Keratinocyte (primary cell): ENCODE measurements around the gene SYT15.
"Not testable (repeated sequence)": the region's sequence is repeated elsewhere in the genome, so short reads cannot be mapped to it uniquely, and the experiment has no call there.

Source experiments
- EZH2 ChIP-seq: IDR thresholded peaks from one replicate; pipeline ENCODE4 v1.6.1; 2012; ENCODE audit warnings: inconsistent platforms, mild to moderate bottlenecking, low read length, moderate library complexity
- TF ChIP-seq, protein P1 (sequence below), 3 experiments: IDR thresholded peaks in 1 of 3; conservative IDR thresholded peaks in 1 of 3; optimal IDR thresholded peaks in 1 of 3; 2 replicates in 2 of 3; 3 replicates in 1 of 3; pipeline versions ENCODE3 to v1.5.1; 2011; ENCODE audit warnings: low read length in 3 of 3, mild to moderate bottlenecking in 3 of 3, moderate library complexity in 2 of 3, control low read depth in 1 of 3, inconsistent platforms in 1 of 3; ENCODE audit not compliant: insufficient read depth in 2 of 3; ENCODE audit errors: extremely low read depth in 1 of 3

DNA sequence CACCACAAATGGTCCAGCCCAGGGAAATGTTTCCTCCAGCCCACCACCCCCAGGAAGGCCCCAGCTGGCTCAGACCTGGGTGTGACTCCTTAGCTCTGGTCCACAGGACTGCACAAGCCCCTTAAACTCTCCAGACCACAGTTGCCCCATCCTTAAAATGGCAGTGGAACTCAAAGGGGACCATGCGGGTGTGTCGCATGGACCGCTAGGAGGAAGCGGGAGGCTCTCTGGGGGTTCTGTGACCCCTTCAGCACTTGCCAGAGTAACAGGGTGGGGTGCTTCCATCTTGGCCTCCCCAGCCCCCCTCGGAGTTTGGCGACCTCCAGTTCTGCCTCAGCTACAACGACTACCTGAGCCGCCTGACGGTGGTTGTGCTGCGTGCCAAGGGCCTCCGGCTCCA lies 5.3 kb downstream of the SYT15 start:
- TF ChIP-seq, protein P1, sequence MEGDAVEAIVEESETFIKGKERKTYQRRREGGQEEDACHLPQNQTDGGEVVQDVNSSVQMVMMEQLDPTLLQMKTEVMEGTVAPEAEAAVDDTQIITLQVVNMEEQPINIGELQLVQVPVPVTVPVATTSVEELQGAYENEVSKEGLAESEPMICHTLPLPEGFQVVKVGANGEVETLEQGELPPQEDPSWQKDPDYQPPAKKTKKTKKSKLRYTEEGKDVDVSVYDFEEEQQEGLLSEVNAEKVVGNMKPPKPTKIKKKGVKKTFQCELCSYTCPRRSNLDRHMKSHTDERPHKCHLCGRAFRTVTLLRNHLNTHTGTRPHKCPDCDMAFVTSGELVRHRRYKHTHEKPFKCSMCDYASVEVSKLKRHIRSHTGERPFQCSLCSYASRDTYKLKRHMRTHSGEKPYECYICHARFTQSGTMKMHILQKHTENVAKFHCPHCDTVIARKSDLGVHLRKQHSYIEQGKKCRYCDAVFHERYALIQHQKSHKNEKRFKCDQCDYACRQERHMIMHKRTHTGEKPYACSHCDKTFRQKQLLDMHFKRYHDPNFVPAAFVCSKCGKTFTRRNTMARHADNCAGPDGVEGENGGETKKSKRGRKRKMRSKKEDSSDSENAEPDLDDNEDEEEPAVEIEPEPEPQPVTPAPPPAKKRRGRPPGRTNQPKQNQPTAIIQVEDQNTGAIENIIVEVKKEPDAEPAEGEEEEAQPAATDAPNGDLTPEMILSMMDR (optimal IDR thresholded peaks at IDR 0.05 in 1 of 3, IDR thresholded peaks at IDR 0.05 in 1 of 3, conservative IDR thresholded peaks at IDR 0.05 in 1 of 3; ENCODE audit: extremely low read depth in 1 of 3, insufficient read depth in 2 of 3, low read length in 3 of 3): not testable (repeated sequence)
- not testable (repeated sequence) for TF ChIP-seq EZH2
